GM19395 (cell line): ENCODE results near the gene S100A10.

Experiments used
- ATAC-seq: cut with Tn5 transposase; IDR thresholded peaks from one replicate; pipeline ENCODE4 v1.9.1; 2021; ENCODE audit warnings: mild to moderate bottlenecking, moderate library complexity; ENCODE audit not compliant: unreplicated experiment

Gene S100A10

GRCh38 chr1:151966061-151966460 is 27.6 kb downstream of the S100A10 start:
- no peak for ATAC-seq

- ATAC-seq, result no peak
These were observed 29.1 kb downstream of the S100A10 start for GRCh38 chr1:151964510-151964909.

GRCh38 chr1:151963288-151963687 is 30.4 kb downstream of the S100A10 start:
- no peak for ATAC-seq

- ATAC-seq, result no peak
These were observed 31.8 kb downstream of the S100A10 start for GRCh38 chr1:151961833-151962232.

- no peak for ATAC-seq
These were observed 32.7 kb downstream of the S100A10 start for GRCh38 chr1:151960780-151961513.

GRCh38 chr1:151958959-151959358 is 34.7 kb downstream of the S100A10 start:
- no peak for ATAC-seq

- ATAC-seq, result no peak
These were observed 36.6 kb downstream of the S100A10 start for GRCh38 chr1:151956957-151957497.

GRCh38 chr1:151953409-151954094 is 40.1 kb downstream of the S100A10 start:
- ATAC-seq, result no peak

GRCh38 chr1:151952811-151953210 is 40.8 kb downstream of the S100A10 start:
- no peak for ATAC-seq

- ATAC-seq, result no peak
These were observed 44.1 kb downstream of the S100A10 start for GRCh38 chr1:151949371-151950193.

GRCh38 chr1:151948506-151948905 is 45.2 kb downstream of the S100A10 start:
- ATAC-seq, result no peak

GRCh38 chr1:151947140-151947539 is 46.5 kb downstream of the S100A10 start:
- no peak for ATAC-seq

- ATAC-seq, result no peak
These were observed 47.6 kb downstream of the S100A10 start for GRCh38 chr1:151945725-151946722.

GRCh38 chr1:151944857-151945575 is 48.6 kb downstream of the S100A10 start:
- ATAC-seq, result no peak

- ATAC-seq, result no peak
These were observed 49.4 kb downstream of the S100A10 start for GRCh38 chr1:151944126-151944856.

- ATAC-seq, result no peak
These were observed 50.1 kb downstream of the S100A10 start for GRCh38 chr1:151943591-151943990.

GRCh38 chr1:151942882-151943281 is 50.8 kb downstream of the S100A10 start:
- no peak for ATAC-seq

GRCh38 chr1:151940541-151940940 is 53.1 kb downstream of the S100A10 start:
- no peak for ATAC-seq

GRCh38 chr1:151939779-151940178 is 53.9 kb downstream of the S100A10 start:
- no peak for ATAC-seq
